Fibroblast of lung (primary cell): Measurements from ENCODE around the gene SH3TC1. TPM values are rescaled to one million over a fixed set of nuclear protein-coding genes. Genes with fewer than 3 reads are reported as not detected.
A peak's percentile ranks its signal among the peaks of the same experiment; 100 is the strongest.

Source experiments
- DNase-seq, 2 donors: peaks; one replicate each; pipeline versions ENCODE4 v3.0.0 to v3.0.0-alpha.2; 2010; ENCODE audit warnings: low read depth in 2 of 2
- H2AFZ ChIP-seq: 2 replicates; pipeline ENCODE4 v1.5.1; 2012; ENCODE audit warnings: low read length, control low read depth, inconsistent platforms
- H3K27ac ChIP-seq: 2 replicates; pipeline ENCODE4 v1.5.1; 2011; ENCODE audit warnings: low read length, control low read depth; ENCODE audit not compliant: insufficient read depth
- H3K27me3 ChIP-seq: 2 replicates; pipeline ENCODE4 v1.5.1; 2011; ENCODE audit warnings: mild to moderate bottlenecking, low read length; ENCODE audit not compliant: control insufficient read depth, insufficient read depth
- H3K36me3 ChIP-seq: 2 replicates; pipeline ENCODE4 v1.5.1; 2011; ENCODE audit warnings: low read length; ENCODE audit not compliant: control insufficient read depth, insufficient read depth
- H3K4me1 ChIP-seq: 2 replicates; pipeline ENCODE4 v1.5.1; 2011; ENCODE audit warnings: low read length; ENCODE audit not compliant: control insufficient read depth, insufficient read depth; ENCODE audit errors: extremely low read depth
- H3K4me2 ChIP-seq: 2 replicates; pipeline ENCODE4 v1.5.1; 2011; ENCODE audit warnings: low read length, control low read depth; ENCODE audit not compliant: insufficient read depth; ENCODE audit errors: extremely low read depth
- H3K4me3 ChIP-seq, 4 experiments: fragments of 200-600 bp in 1 of 4; sonication (generic) in 1 of 4; replicated peaks in 1 of 4; 2 replicates each; pipeline ENCODE4 v1.5.1; 2011 to 2016; ENCODE audit warnings: low read length in 4 of 4, low read depth in 3 of 4, mild to moderate bottlenecking in 3 of 4, control low read depth in 2 of 4, inconsistent platforms in 1 of 4, mixed read lengths in 1 of 4; ENCODE audit not compliant: insufficient read depth in 1 of 4; ENCODE audit errors: control extremely low read depth in 1 of 4
- H3K79me2 ChIP-seq: 2 replicates; pipeline ENCODE4 v1.5.1; 2012; ENCODE audit warnings: mild to moderate bottlenecking, low read length, inconsistent platforms; ENCODE audit not compliant: control insufficient read depth, insufficient read depth
- H3K9ac ChIP-seq: 2 replicates; pipeline ENCODE4 v1.5.1; 2011; ENCODE audit warnings: mild to moderate bottlenecking, low read length, control low read depth; ENCODE audit not compliant: insufficient read depth
- H3K9me3 ChIP-seq: 2 replicates; pipeline ENCODE4 v1.5.1; 2012; ENCODE audit warnings: low read depth, low read length; ENCODE audit not compliant: control insufficient read depth, insufficient read depth
- H4K20me1 ChIP-seq: 2 replicates; pipeline ENCODE4 v1.5.1; 2011; ENCODE audit warnings: low read length; ENCODE audit not compliant: control insufficient read depth, insufficient read depth; ENCODE audit errors: extremely low read depth
- CTCF ChIP-seq, 2 donors: IDR thresholded peaks in 1 of 2; conservative IDR thresholded peaks in 1 of 2; 1 replicate in 1 of 2; 2 replicates in 1 of 2; pipeline ENCODE4 v1.5.1; 2011 to 2012; ENCODE audit warnings: low read length in 2 of 2, control low read depth in 1 of 2, inconsistent platforms in 1 of 2, low read depth in 1 of 2, mild to moderate bottlenecking in 1 of 2
- EZH2 ChIP-seq: IDR thresholded peaks from 2 replicates; pipeline ENCODE4 v1.5.1; 2012; ENCODE audit warnings: low read length, control low read depth, mild to moderate bottlenecking; ENCODE audit errors: missing control alignments
- polyA plus RNA-seq, 2 donors: library from polyadenylated mRNA; depleted of rRNA in 1 of 2; stranded (reverse) in 1 of 2; unstranded in 1 of 2; fragments of >200 nt; gene quantifications; 2 replicates each; pipeline ENCODE4 v1.2.1, GENCODE V29; 2011 to 2012; ENCODE audit warnings: missing spikeins in 1 of 2
- total RNA-seq: library from RNA; depleted of rRNA; stranded (reverse); fragments of >200 nt; gene quantifications from 2 replicates; pipeline ENCODE4 v1.2.1, GENCODE V29; 2014

SH3TC1 gene
- total and polyA plus RNA-seq, 2 donors (not counting 1 experiment from before 2014, with no cell fraction given): 3.3 to 11.6 TPM

- Histone ChIP-seq H3K4me2 (no peak overlapping the region), H3K36me3 (no peaks in the 10 kb centered on the region), H3K4me1 (peaks cover 15% of the 10 kb centered on the region), H3K27me3 (no peaks in the 10 kb centered on the region), H3K27ac (no peak overlapping the region), H3K79me2 (no peaks in the 10 kb centered on the region), H4K20me1 (no peaks in the 10 kb centered on the region), H2AFZ (no peak overlapping the region), H3K9ac (no peak overlapping the region), H3K9me3 (no peaks in the 10 kb centered on the region), H3K4me3 (no peak overlapping the region)
- TF ChIP-seq CTCF (conservative IDR thresholded peaks at IDR 0.05 in 1 of 2, IDR thresholded peaks at IDR 0.05 in 1 of 2; ENCODE audit: low read depth in 1 of 2, low read length in 2 of 2) (no peak), EZH2 (no peak)
- no peak for DNase-seq
Measured at GRCh38 chr4:8204576-8205227, 5.6 kb downstream of the SH3TC1 start.

- H2AFZ ChIP-seq: no peak overlapping the region
- H3K9ac ChIP-seq: no peak overlapping the region
- no peaks in the 10 kb centered on the region for H3K36me3 ChIP-seq
- no peak overlapping the region for H3K4me2 ChIP-seq
- H3K79me2 ChIP-seq: no peaks in the 10 kb centered on the region
- H3K27ac ChIP-seq: no peak overlapping the region
- no peaks in the 10 kb centered on the region for H3K27me3 ChIP-seq
- H3K9me3 ChIP-seq: no peaks in the 10 kb centered on the region
- peaks cover 10% of the 10 kb centered on the region for H3K4me1 ChIP-seq
- H4K20me1 ChIP-seq: no peaks in the 10 kb centered on the region
- TF ChIP-seq CTCF (conservative IDR thresholded peaks at IDR 0.05 in 1 of 2, IDR thresholded peaks at IDR 0.05 in 1 of 2; ENCODE audit: low read depth in 1 of 2, low read length in 2 of 2) (no peak), EZH2 (no peak)
- DNase-seq: peak in 1 of 2 donors; percentile 36
- H3K4me3 ChIP-seq: no peak overlapping the region
Measured at GRCh38 chr4:8205241-8205707, 6.2 kb downstream of the SH3TC1 start.

- Histone ChIP-seq H3K79me2 (no peaks in the 10 kb centered on the region), H3K27ac (no peak overlapping the region)
- DNase-seq: no peak
Measured at GRCh38 chr4:8205749-8206611, 6.9 kb downstream of the SH3TC1 start.

More at GRCh38 chr4:8205749-8206611, 6.9 kb downstream of the SH3TC1 start:
- peaks cover 4% of the 10 kb centered on the region for H3K4me1 ChIP-seq
- no peak for TF ChIP-seq CTCF (conservative IDR thresholded peaks at IDR 0.05 in 1 of 2, IDR thresholded peaks at IDR 0.05 in 1 of 2; ENCODE audit: low read depth in 1 of 2, low read length in 2 of 2)
- TF ChIP-seq EZH2: no peak
- no peak overlapping the region for H2AFZ ChIP-seq
- H3K27me3 ChIP-seq: no peaks in the 10 kb centered on the region
- no peak overlapping the region for H3K4me2 ChIP-seq
- no peaks in the 10 kb centered on the region for H3K36me3 ChIP-seq
- H4K20me1 ChIP-seq: no peaks in the 10 kb centered on the region
- H3K9ac ChIP-seq: no peak overlapping the region
- no peak overlapping the region for H3K4me3 ChIP-seq
- no peaks in the 10 kb centered on the region for H3K9me3 ChIP-seq
